NCI-H82 treated with DMSO at 0.1 percent for 48 hours (cell line): Measurements from ENCODE around the gene CD63.

Experiments used
- DNase-seq: peaks from one replicate; lab custom pipeline; 2025; ENCODE audit not compliant: unreplicated experiment; lab: John Stamatoyannopoulos, UW

CD63 gene

DNA sequence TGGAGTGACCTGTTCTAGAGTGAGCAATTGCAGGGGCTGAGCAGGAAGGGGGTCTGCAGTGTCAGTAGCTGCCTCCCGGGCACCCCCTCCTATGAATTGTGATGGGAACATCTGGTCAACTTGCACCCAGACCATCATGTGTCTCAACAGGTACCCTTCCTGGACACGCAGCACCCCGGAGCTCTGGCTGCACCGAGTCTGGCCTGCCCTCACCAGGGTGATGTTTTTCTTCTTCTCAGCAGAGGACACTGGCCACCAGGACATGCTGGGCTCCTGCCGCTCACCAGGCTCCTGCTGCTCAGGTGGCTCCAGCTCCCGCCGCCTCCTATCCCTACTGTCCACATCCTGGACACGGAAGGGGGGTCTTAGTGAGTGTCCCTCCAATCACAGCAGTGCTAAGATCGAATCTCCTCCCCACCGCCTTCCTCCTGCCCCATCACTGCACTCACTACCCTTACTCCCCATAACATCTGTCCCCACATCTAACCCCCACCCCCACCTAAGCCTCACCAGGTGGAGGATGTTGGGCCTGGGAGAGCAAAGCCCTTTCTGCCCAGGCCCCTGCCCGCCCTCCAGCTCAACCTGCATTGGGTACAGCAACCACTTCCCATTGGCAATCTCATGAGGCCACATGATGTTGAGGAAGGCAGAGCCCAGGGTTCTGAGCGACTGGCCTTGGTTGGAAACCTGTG lies 36.0 kb downstream of the CD63 start:
- no peak for DNase-seq

DNA sequence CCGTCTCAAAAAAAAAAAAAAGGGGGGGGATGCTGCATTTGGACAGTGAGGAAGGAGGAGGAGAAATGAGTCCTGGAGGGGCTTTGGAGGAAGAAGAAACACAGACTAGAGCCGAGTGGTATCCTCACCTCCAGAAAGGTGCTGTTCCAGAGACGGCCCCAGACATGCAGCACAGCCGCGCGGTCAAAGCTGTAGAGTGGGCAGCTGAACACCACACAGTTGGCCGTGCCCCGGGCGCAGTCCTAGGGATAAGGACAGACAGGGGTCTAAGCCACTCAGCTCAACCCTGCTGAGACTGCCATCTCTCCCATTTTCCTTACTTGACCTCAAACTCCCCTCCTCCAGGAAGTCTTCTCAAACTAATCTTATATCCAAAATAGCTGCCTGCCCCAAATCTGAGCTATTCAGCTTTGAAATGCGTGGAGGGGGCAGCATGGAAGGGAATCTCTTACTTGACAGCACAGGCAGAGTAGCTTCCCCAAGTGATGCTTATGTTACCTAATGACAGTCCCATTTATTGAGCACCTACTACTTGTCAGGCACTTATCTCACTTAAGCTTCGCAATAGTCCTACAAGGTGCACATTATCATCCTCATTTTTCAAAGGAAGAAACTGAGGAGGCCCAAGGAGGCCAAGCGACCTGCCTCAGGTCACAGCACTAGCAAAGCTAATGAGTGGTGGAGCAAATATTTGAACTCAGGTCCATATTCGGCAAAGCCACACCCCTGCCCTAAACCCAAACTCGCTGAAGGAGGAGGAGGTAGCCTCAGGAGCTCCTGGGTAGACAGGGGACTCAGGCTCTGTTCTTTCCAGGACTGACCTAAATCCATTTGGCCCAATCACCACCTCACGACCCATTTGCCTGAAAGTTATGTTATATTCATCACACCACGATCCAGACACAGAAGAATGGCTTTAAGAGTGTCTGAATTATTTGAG lies 39.8 kb downstream of the CD63 start:
- no peak for DNase-seq

DNA sequence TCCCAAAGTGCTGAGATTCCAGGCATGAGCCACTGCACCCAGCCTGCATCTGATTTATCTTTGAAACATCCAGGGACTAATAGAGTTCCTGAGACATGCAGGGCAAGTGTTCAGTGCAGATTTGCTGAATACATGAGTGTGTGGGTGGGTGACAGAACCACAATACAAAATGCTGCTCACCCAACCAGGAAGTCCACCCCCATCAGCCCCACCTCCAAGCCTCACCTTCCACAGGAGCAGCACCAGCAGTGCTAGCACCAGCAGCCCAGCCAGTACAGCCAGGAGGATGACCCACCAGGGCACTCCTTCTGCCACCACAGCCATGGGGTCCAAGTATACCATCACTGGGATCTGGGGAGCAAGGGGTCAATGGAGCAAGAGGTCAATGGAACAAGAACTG lies 41.1 kb downstream of the CD63 start:
- DNase-seq, result no peak

GRCh38 chr12:55686366-55687010 lies 42.3 kb downstream of the CD63 start:
- DNase-seq, result no peak

GRCh38 chr12:55685671-55686070 lies 43.1 kb downstream of the CD63 start:
- DNase-seq, result no peak

DNA sequence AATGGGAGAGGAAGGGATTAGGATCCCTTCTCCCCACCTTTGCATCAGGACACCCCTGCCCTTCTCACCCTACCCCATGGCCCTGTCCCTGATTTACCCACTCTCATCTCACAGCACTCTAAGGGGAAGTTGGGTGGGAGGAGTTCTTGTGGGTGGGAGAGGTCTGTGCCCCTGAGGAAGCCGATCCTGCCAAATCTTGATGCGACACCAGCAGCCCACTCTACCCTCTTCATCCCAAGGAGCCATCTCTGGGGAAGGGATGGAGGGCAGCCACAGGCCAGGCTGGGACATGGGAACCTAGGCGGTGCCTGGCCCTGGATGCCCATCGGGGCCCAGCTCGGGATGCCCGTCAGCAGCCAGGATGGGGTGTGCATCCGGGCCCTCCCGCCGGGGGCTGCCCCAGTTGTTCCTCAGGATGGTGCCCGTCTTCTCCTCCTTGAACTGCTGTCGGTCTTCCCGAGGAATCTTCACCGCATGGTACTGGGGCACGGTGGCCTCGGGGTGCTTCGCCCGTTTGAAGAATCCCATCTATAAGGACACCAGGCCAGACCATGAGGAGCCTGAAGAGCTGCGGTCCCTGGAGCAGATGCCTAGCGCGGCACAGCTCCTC lies 43.9 kb downstream of the CD63 start:
- no peak for DNase-seq

GRCh38 chr12:55683676-55684075 lies 45.1 kb downstream of the CD63 start:
- DNase-seq, result no peak

DNA sequence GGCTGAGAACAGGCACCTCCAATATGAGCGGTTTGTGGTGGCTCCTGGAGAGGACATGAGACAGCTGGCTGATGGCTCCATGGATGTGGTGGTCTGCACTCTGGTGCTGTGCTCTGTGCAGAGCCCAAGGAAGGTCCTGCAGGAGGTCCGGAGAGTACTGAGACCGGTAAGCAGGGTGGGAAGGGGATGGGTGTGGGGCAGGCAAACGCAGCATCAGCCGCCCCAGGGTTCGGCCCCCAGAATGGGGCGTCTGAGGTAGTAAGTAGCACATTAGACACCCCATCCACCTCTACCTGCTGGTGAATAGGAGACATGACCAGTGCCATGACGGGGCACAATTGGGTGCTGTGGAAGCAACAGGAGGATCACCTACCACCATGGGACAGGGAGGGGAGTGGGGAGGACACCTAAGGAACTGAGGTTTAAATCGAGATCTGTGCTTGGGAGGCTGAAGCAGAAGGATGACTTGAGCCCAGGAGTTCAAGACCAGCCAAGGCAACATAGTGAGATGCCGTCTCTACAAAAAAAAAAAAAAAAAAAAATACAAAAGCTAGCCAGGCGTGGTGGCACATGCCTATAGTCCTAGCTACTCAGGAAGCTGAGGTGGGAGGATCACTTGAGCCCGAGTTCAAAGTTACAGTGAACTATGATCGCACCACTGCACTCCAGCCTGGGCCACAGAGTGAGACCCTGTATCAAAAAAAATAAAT lies 46.6 kb downstream of the CD63 start:
- DNase-seq, result no peak

DNA sequence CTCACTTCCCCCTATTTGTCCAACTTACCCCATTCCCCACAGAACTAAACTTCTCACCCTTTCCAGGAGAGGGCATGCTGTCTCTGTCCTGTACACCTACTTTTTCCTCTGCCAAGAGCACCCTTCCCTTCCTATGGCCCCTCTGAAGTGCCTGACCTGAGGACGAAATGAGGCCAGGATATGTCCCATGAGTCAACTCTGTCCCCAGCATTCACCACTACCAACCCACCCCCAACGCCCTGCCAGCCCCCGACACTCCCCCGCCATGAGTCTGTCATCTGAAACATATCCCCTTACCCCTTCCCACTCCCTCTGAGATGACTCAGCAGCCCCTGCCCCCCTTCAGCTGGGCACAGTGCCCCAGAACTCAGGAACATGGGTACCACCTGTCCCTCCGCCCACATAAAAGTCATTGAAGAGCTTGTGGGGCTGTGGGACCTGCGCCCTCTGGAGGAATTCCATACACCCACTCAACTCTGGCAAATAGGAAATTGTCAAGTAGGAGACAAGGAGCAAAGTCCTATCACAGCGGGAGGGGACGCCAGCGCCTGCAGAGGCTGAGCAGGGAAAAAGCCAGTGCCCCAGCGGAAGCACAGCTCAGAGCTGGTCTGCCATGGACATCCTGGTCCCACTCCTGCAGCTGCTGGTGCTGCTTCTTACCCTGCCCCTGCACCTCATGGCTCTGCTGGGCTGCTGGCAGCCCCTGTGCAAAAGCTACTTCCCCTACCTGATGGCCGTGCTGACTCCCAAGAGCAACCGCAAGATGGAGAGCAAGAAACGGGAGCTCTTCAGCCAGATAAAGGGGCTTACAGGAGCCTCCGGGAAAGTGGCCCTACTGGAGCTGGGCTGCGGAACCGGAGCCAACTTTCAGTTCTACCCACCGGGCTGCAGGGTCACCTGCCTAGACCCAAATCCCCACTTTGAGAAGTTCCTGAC lies 47.4 kb downstream of the CD63 start:
- DNase-seq, result no peak

DNA sequence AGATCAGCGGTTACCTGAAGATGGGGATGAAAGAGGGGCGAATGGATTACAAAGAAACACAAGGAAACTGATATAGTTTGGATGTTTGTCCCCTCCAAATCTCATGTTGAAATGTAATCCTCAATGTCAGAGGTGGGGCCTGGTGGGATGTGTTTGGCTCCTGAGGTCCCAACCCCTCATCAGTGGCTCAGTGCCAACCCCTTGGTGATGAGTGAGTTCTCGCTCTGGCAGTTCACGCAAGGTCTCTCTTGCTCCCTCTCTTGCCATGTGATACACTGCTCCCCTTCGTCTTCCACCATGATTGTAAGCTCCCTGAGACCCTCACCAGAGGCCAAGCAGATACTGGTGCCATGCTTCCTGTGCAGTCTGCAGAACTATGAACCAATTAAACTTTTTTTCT lies 49.1 kb downstream of the CD63 start:
- no peak for DNase-seq

- DNase-seq, result no peak
These were observed 52.1 kb downstream of the CD63 start for GRCh38 chr12:55676707-55677106.

- DNase-seq, result no peak
These were observed 53.1 kb downstream of the CD63 start for GRCh38 chr12:55675666-55676065.
